Stimulated activated CD4-positive, alpha-beta T cell treated with anti-CD3 and anti-CD28 coated beads, Interleukin-2, amount 100 ng/mL, for 48 hours (primary cell): Measurements from ENCODE around the gene COG3.
A peak's percentile ranks its signal among the peaks of the same experiment; 100 is the strongest.
"Not testable (repeated sequence)": the region's sequence is repeated elsewhere in the genome, so short reads cannot be mapped to it uniquely, and the experiment has no call there.

Experiments
- DNase-seq, 2 donors: peaks; one replicate each; pipeline ENCODE4 v3.0.0-alpha.2; 2020

Gene COG3

DNA sequence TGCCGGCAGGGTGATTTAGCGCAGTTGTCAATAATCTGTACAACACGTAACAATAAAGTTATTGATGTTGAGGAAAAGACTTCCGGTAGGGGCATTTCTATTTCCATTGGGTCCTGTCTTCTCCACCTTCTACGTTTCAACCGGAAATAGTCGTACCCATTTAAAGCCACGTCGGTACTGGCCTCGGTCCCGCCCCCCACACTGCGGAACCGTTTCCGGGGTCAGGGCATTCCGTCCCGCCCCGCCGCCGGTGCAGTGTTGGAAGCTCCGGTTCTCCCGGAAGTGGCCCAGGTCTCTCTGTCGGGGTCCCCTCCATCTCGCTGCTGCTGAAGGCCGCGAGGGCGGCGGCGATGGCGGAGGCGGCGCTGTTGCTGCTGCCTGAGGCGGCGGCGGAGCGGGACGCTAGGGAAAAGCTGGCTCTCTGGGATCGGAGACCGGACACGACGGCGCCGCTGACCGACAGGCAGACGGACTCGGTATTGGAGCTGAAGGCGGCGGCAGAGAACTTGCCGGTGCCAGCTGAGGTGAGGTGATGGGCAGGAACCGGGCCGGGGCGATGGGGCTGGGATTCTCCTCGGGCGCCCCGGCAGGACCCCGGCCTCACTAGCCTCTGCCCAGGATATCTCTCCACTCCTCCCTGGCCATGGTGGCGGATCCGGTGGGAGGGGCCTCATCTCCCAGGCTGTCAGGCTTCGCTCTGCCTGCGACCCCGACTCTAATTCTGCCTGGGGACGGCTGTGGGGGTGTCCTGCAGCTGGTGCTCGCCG is at the start of gene COG3:
Gene COG3, plus strand, starts transcription at position 253 of the 767 bp plus-strand sequence. Its CDS starts 98 bp downstream, at position 351.
- peak; percentile 89 for DNase-seq

DNA sequence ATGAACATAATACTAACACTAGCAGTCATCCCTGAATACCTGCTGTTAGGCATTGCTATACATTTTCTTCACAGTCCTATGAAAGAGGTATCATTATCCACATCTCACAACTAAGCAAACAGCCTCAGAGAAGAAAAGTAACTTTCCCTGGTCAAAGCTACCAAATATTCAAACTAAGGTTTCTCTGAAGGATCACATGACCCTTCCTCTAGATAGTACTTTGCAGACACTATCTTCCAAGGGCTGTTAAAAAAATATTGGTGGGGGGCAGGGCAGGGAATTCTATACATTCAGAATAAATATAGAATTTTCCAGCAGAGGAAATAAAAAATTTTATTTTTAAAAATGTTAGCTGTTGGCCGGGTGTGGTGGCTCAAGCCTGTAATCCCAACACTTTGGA is 49.6 kb upstream of the COG3 start:
- DNase-seq: no peak

- DNase-seq: no peak
Observed at GRCh38 chr13:45416516-45417128, 48.1 kb upstream of the COG3 start.

DNA sequence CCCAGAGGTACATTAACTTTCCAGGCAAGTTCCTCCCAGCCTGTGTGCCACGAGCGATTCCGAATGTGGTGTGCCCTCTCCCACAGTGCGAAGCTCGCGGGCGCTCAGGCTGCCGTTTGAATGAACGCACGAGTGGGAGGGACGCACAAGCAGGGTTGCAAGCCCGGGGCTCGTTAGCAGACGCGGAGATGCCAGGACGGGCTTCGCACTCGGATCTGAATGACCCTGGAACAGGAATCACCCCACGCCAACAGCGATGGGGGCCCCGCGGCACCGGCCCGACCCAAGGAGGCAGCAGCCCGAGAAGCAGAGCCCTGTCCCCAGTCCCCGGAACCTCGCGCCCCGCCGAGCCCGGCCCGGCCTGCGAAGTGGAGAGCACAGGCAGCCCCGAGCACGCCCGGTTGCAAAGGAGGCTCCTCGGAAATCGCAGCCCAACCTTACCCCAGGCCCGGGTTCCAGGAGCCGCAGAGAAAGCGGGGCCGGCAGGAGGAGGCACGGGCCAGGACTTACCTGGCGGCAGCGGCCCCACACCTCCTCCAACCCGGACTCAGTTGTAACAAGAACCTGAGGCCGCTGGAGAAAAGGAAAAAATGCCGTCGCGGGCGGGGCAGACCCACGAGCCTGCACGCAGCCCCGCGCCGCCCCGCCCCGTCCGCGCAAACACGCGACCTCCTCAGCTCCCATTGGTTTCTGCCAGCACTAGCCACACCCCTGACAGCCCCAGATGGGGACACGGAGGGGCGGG is 46.8 kb upstream of the COG3 start, which contains the start of gene SLC25A30:
Gene SLC25A30, minus strand, starts transcription at position 584 of the 745 bp plus-strand sequence. CDS start 6,948 bp downstream, outside the sequence.
- DNase-seq: peak; percentile 83 to 87

DNA sequence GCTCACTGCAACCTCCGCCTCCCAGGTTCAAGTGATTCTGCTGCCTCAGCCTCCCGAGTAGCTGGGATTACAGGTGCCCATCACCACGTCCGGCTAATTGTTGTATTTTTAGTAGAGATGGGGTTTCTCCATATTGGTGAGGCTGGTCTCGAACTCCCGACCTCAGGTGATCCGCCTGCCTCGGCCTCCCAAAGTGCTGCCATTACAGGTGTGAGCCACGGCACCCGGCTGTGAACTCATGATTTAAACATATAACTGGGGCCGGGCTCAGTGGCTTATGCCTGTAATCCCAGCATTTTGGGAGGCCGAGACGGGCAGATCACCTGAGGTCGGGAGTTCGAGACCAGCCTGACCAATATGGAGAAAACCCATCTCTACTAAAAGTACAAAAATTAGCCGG is 45.4 kb upstream of the COG3 start:
- DNase-seq: not testable (repeated sequence)

DNA sequence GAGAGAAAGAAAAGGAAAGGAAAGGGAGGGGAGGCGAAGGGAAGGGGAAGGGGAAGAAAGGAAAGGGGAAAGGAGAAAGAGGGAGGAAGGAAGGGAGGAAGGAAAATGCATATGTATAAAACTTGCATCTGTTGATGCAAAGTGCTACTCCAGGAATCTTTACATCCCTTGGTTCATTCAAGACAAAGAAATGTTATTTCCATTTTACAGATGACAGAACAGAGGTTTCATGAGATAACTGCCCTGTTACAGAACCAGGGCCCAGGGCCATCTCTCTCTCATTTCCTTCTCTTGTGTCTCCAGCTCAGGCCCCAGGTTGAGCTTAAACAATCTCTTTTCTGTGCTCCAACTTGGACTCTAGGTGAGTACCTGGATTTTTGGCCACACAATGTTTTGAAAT is 44.8 kb upstream of the COG3 start:
- DNase-seq: no peak

DNA sequence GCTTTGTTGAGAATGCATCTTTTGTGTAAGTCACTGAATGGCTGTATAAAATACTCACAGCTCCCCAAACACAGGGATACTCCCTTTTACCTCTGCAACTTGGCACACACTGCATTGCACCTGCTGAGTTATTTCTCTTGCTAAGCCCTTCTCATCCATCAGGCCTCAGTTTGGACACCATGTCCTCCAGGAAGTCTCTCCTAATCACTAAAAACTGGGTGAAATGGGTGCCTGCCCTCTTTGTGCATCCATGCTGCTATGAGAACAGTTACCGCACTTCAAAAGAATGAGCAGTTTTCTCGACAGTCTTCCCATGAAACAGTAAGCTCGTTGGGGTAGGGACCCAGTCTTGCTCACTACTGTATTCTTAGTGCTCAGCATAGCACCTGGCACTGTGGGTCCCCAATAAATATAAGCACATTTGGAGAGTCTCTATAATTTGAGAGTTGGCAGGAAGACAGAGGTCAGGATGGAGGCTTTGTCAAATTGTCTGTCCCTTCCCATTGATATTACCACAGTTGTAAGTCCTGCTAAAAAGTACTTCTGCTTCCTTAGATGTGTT is 41.9 kb upstream of the COG3 start:
- no peak for DNase-seq

GRCh38 chr13:45426056-45426841 is 38.5 kb upstream of the COG3 start:
- DNase-seq: not testable (repeated sequence)

DNA sequence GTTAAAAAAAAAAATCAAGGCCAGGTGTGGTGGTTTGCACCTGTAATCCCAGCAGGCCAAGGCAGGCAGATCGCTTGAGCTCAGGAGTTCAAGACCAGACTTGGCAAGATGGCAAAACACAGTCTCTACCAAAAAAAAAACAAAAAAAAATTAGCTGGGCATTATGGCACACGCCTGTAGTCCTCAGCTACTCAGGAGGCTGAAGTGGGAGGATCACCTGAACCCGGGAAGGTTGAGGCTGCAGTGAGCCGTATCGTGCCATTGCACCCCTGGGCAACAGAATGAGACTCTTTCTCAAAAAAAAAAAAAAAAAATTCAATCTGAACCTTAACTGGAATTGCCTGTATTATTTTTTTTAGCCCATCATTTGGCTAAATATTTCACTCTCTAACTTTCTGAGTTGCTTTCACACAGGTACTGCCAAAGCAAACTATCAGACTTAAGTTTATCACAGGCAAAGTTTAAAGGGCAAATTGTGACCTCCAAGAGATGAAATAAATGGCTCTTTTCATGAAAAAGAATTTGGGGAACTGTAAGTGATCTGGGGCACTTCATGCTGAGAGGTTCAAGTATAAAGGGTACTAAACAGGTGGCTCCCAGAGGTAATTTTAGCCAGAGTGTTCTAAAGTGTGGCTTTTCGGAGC is 31.9 kb upstream of the COG3 start:
- DNase-seq: no peak

DNA sequence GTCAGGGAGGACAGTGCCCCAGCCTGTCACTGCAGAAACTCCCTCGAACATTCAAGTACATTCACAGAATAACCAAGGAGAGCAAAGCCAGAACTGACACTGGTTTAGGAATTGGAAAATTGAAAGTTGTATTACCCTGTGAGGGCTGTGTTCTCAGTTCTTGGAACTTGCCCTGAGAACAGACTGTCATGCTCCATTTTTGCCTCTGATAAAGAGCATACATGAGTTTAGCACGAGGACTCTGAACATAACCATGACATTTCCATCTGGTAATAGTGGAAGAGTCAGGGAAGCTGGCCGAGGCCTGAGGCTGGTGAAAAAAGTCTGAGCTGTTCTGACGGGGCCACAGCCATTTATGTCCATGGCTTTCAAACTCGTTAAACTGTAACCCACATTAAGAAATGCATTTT is 31.4 kb upstream of the COG3 start:
- DNase-seq: no peak

GRCh38 chr13:45434556-45435371 is 30.0 kb upstream of the COG3 start:
- no peak for DNase-seq

- no peak for DNase-seq
Observed at GRCh38 chr13:45436332-45436731, 28.4 kb upstream of the COG3 start.

- DNase-seq: no peak
Observed at GRCh38 chr13:45436953-45437352, 27.8 kb upstream of the COG3 start.

- no peak for DNase-seq
Observed at GRCh38 chr13:45437947-45438346, 26.8 kb upstream of the COG3 start.

GRCh38 chr13:45439008-45439407 is 25.7 kb upstream of the COG3 start:
- no peak for DNase-seq

GRCh38 chr13:45439781-45440462 is 24.8 kb upstream of the COG3 start:
- no peak for DNase-seq

GRCh38 chr13:45441633-45442032 is 23.1 kb upstream of the COG3 start:
- no peak for DNase-seq

- DNase-seq: no peak
Observed at GRCh38 chr13:45445053-45445452, 19.7 kb upstream of the COG3 start.

DNA sequence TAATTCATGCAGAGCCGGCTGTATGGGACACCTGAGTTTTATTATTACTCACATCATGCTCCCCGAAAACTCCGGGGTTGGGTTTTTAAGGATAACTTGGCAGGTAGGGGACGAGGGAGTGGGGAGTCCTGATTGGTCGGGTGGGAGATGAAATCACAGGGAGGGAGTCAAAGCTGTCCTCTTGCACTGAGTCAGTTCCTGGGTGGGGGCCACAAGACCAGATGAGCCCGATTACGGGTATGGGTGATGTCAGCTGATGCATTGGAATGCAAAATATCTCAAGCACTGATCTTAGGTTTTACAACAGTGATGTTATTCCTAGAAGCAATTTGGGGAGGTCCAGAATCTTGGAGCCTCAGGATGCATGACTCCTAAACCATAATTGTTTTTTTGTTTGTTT is 18.6 kb upstream of the COG3 start:
- no peak for DNase-seq

GRCh38 chr13:45447050-45447661 is 17.6 kb upstream of the COG3 start:
- no peak for DNase-seq
